GM19455 (cell line): ENCODE results near the gene IFI6.
"Not testable (repeated sequence)": the region's sequence is repeated elsewhere in the genome, so short reads cannot be mapped to it uniquely, and the experiment has no call there.

ENCODE experiments used
- ATAC-seq: cut with Tn5 transposase; IDR thresholded peaks from one replicate; pipeline ENCODE4 v1.9.1; 2021; ENCODE audit not compliant: unreplicated experiment

The IFI6 gene

GRCh38 chr1:27671964-27672749, at the start of gene IFI6:
IFI6 (minus strand) TSS chr1:27672192; CDS start chr1:27669314, 2,878 bp downstream.
- ATAC-seq, result peak; percentile 72

DNA sequence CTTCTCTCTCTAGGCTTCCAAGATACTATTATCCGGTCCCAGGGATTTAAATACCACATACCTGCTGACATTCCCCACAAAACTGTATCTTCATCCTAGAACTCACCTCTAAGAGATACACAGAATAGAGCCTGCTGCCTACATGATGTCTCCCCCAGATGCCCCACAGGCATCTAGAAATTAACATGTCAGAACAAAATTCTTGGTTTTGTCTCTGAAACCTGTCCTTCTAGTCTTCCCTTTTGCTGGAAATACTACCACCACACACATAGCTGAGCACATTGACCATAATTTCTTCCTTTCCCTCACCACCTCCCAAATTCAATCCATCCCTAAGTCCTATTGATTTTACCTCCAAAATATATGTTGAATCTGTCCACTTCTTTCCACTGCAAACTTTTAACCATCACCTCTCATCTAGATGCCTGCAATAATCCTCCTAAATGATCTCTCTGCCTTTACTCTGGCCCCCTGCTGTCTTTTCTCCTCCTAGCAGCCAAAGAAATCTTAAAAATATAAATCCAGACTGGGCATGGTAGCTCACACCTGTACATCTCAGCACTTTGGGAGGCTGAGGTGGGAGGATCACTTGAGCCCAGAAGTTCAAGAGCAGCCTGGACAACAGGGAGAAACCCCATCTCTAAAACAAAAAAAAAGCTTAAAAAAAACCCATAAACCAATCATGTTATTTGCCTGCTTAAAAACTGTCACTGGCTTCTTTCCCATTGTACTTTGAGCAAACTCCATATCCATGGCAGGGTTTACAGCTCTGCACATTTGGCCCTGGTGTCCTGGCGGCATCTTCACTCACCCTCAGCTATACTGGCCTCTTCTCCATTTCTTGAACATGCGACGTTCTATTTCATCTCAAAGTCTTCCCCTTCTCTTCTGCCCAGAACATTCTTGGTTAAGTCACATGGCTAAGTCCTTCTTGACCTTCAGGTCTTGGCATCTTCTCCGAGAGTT, 47.6 kb upstream of the IFI6 start:
- ATAC-seq, result no peak

DNA sequence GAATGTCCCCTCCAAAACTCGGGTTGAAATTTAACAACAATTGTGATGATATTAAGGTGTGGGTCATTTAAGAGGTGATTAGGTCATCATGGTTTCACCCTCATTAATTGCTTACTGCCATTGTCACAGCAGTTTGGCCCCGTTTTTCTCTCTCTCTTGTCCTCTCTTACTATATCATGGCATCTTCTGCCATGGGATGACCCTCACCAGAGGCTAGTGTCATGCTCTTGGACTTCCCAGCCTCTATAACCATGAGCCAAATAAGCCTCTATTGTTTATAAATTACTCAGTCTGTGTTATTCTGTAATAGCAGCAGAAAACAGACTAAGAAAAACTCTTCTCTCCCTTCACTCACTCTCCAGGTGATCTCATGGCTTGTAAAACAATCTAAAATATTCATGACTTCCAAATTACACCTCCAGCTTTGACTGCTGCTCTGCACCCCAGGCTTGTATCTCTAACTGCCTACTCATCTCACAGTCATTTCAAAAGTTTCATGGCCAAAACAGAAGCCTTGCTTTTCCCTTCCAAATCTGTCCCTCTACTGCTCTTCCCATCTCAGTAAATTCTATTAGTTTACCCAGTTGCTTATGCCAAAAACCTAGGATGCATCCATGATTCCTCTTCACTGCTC, 44.4 kb upstream of the IFI6 start:
- no peak for ATAC-seq

DNA sequence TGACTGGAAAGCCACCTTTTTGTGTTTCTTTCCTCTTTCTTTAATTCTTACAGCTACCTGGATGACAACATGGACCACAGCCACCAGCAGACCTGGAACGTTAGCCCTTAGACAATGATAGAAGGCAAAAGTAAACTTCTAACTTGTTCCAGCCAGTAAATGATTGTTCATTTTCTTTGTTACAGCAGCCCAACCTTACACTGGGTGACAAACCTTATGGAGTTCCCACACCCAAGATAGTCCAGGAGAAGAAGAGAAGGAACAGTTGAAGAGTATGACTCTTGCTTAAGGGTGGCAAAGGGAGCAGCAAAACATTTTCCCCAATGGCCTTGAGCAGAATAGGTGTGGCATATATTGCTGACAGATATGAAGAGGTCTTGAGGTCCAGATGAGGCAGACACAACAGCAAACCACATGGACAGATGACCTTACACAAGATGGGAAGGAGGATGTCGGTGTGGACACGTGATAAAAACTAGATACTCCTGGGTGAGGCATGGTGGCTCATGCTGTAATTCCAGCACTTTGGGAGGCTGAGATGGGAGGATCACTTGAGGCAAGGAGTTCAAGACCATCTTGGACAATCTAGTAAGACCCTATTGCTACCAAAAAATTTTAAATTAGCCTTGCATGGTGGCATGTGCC, 42.0 kb upstream of the IFI6 start:
- no peak for ATAC-seq

DNA sequence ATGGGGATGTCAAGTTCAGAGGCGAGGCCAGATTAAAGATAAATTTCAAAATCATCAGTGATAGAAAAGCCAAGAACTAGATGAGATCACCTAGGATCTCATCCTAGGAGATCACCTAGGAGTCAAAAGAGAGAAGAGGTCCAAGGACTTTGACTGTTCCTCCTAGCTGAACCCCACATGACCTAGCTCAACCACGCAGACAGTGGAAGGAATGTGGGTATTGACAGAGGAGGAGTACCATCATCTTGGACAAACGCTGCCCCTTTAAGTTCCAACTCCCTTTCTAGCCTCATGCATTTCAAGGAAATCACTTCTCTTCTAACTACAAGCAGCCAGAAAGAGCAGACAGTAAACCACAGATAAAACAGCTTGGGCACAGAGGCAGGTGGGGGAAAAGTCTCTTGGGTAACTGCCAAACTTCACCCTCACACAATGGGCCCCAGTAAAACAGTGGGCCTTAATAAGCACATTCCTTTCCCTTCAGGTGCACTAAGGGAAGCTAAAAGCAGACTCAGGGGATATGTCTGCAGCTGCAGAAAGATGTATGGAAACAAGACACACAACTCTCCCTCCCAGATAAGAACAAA, 41.2 kb upstream of the IFI6 start:
- no peak for ATAC-seq

GRCh38 chr1:27710574-27710973, 38.6 kb upstream of the IFI6 start:
- no peak for ATAC-seq

- ATAC-seq, result no peak
Measured at GRCh38 chr1:27705545-27705944, 33.6 kb upstream of the IFI6 start.

- ATAC-seq, result no peak
Measured at GRCh38 chr1:27704958-27705357, 33.0 kb upstream of the IFI6 start.

- ATAC-seq, result not testable (repeated sequence)
Measured at GRCh38 chr1:27696835-27697234, 24.8 kb upstream of the IFI6 start.

DNA sequence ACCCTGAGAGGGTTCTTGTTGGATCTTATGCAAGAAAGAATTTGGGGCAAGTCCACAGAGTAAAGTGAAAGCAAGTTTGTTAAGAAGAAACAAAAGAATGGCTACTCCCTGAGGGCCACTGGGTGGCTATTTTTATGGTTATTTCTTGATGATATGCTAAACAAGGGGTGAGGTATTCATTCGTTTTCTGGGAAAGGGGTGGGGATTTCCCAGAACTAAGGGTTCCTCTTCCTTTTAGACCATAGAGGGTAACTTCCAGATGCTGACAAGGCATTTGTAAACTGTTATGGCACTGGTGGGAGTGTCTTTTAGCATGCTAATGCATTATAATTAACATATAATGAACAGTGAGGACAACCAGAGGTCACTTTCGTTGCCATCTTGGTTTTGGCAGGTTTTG, 18.2 kb upstream of the IFI6 start:
- ATAC-seq, result no peak

- ATAC-seq, result peak; percentile 55
Measured at GRCh38 chr1:27689423-27690173, 17.6 kb upstream of the IFI6 start.

- ATAC-seq, result no peak
Measured at GRCh38 chr1:27687906-27688305, 15.9 kb upstream of the IFI6 start.

- ATAC-seq, result no peak
Measured at GRCh38 chr1:27686223-27686990, 14.4 kb upstream of the IFI6 start.

- no peak for ATAC-seq
Measured at GRCh38 chr1:27684176-27684575, 12.2 kb upstream of the IFI6 start.

DNA sequence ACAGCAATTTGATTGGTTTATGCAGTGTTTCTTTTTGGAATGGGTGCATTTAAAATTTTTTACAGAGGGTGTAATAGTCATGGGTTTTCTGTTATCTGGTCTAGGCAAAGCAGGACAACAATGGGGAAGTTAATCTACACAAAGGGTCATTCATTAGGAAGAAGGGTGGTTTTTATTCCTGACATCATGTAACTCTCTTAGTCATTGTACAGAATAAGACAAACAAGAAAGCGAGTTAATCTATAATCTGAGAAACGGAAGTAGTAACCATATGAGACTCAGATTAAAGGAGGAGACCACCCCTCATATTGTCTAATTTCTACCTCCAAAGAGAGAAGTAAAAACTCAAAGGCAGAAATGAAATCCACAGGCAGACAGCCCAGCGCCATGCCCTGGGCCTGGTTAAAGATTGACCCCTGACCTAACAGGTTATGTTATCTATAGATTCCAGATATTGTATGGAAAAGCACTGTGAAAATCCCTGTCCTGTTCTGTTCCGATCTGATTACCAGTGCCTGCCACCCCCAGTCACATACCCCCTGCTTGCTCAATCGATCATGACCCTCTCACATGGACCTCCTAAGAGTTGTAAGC, 10.5 kb upstream of the IFI6 start:
- ATAC-seq, result no peak

- ATAC-seq, result not testable (repeated sequence)
Measured at GRCh38 chr1:27681580-27681979, 9.6 kb upstream of the IFI6 start.

- not testable (repeated sequence) for ATAC-seq
Measured at GRCh38 chr1:27680225-27680791, 8.3 kb upstream of the IFI6 start.

- no peak for ATAC-seq
Measured at GRCh38 chr1:27678747-27679146, 6.8 kb upstream of the IFI6 start.
